Measurements from ENCODE around the gene TMEM181. TPM values are rescaled to one million over a fixed set of nuclear protein-coding genes. Genes with fewer than 3 reads are reported as not detected.

Gene TMEM181
- total RNA-seq, 2 experiments from 2014 or later: 10.0 to 10.1 TPM

GRCh38 chr6:158644231-158645063, 84.6 kb downstream of the TMEM181 start, which contains the start of gene DYNLT1:
DYNLT1 (minus strand) TSS chr6:158644743; CDS start chr6:158644708, 35 bp downstream.
- ATAC-seq (peak; percentile 59), DNase-seq (peak; percentile 91)
- intact Hi-C loops (cut with micrococcal nuclease): loop anchor here (5.0 kb wide), 1 partner anchor 43 kb away; no protein-coding TSS in a partner anchor
- POLR2A ChIA-PET: interaction anchor here (0.6 to 9.9 kb wide), 11 partner anchors 8 to 437 kb away, joined by 3 to 112 read pairs (median 3); partner anchors contain the start of gene SYTL3
- Mint-ChIP-seq H3K4me3 (peak within 1 kb of the TSS; percentile 99), H3K36me3 (ENCODE audit: low read depth) (peaks cover 38% of the 10 kb centered on the region), H3K27ac (peak within 1 kb of the TSS; percentile 97), H3K9me3 (peaks cover 2% of the 10 kb centered on the region), H3K4me1 (ENCODE audit: low read depth) (peaks cover 71% of the 10 kb centered on the region), H3K27me3 (no peaks in the 10 kb centered on the region)
- CTCF ChIA-PET: interaction anchor here (1.0 to 8.5 kb wide), 13 partner anchors 8 to 439 kb away, joined by 3 to 67 read pairs (median 5); no protein-coding TSS in a partner anchor
- TF ChIP-seq CTCF (IDR thresholded peaks at IDR 0.05): no peak

- TF ChIP-seq CTCF (IDR thresholded peaks at IDR 0.05): no peak
- H3K27me3 Mint-ChIP-seq: no peaks in the 10 kb centered on the region
- peaks cover 69% of the 10 kb centered on the region for H3K4me1 Mint-ChIP-seq (ENCODE audit: low read depth)
- peak overlapping the region; percentile 99 for H3K4me3 Mint-ChIP-seq
- peak overlapping the region; percentile 88 for H3K27ac Mint-ChIP-seq
- H3K36me3 Mint-ChIP-seq (ENCODE audit: low read depth): peaks cover 35% of the 10 kb centered on the region
- peaks cover 2% of the 10 kb centered on the region for H3K9me3 Mint-ChIP-seq
- POLR2A ChIA-PET: interaction anchor here (0.7 to 9.9 kb wide), 7 partner anchors 7 to 438 kb away, joined by 3 to 112 read pairs (median 6); partner anchors contain the start of gene SYTL3
- intact Hi-C loops (cut with micrococcal nuclease): loop anchor here (5.0 kb wide), 1 partner anchor 42 kb away; no protein-coding TSS in a partner anchor
- ATAC-seq (peak; percentile 4), DNase-seq (peak; percentile 57)
- CTCF ChIA-PET: interaction anchor here (1.3 to 8.5 kb wide), 9 partner anchors 14 to 431 kb away, joined by 5 to 67 read pairs (median 7); no protein-coding TSS in a partner anchor
Measured at GRCh38 chr6:158645064-158646022, 85.5 kb downstream of the TMEM181 start.

- peaks cover 35% of the 10 kb centered on the region for H3K36me3 Mint-ChIP-seq (ENCODE audit: low read depth)
- CTCF ChIA-PET: interaction anchor here (0.6 to 5.1 kb wide), 8 partner anchors 13 to 425 kb away, joined by 3 to 25 read pairs (median 4); no protein-coding TSS in a partner anchor
- peak overlapping the region; percentile 88 for H3K27ac Mint-ChIP-seq
- intact Hi-C loops (cut with micrococcal nuclease): loop anchor here (5.0 kb wide), 1 partner anchor 41 kb away; no protein-coding TSS in a partner anchor
- no peak for TF ChIP-seq CTCF (IDR thresholded peaks at IDR 0.05)
- DNase-seq: no peak
- H3K9me3 Mint-ChIP-seq: peaks cover 7% of the 10 kb centered on the region
- H3K4me1 Mint-ChIP-seq (ENCODE audit: low read depth): peaks cover 66% of the 10 kb centered on the region
- POLR2A ChIA-PET: interaction anchor here (0.5 to 9.9 kb wide), 6 partner anchors 6 to 681 kb away, joined by 4 to 112 read pairs (median 10); partner anchors contain the start of gene SYTL3
- peak overlapping the region; percentile 99 for H3K4me3 Mint-ChIP-seq
- no peaks in the 10 kb centered on the region for H3K27me3 Mint-ChIP-seq
- ATAC-seq: no peak
Measured at GRCh38 chr6:158646023-158646910, 86.4 kb downstream of the TMEM181 start.

GRCh38 chr6:158647501-158647900, 87.6 kb downstream of the TMEM181 start:
- CTCF ChIA-PET: interaction anchor here (1.2 to 5.1 kb wide), 5 partner anchors 12 to 223 kb away, joined by 3 to 25 read pairs (median 4); no protein-coding TSS in a partner anchor
- peak overlapping the region; percentile 97 for H3K27ac Mint-ChIP-seq
- no peak for ATAC-seq
- H3K9me3 Mint-ChIP-seq: peaks cover 7% of the 10 kb centered on the region
- no peaks in the 10 kb centered on the region for H3K27me3 Mint-ChIP-seq
- no peak for DNase-seq
- peaks cover 55% of the 10 kb centered on the region for H3K4me1 Mint-ChIP-seq (ENCODE audit: low read depth)
- POLR2A ChIA-PET: interaction anchor here (3.3 to 7.1 kb wide), 3 partner anchors 14 to 397 kb away, joined by 11 to 65 read pairs (median 12); partner anchors contain the start of gene TAGAP
- TF ChIP-seq CTCF (IDR thresholded peaks at IDR 0.05): no peak
- no peak overlapping the region for H3K4me3 Mint-ChIP-seq
- intact Hi-C loops (cut with micrococcal nuclease): loop anchor here (5.0 kb wide), 1 partner anchor 40 kb away; no protein-coding TSS in a partner anchor
- peaks cover 33% of the 10 kb centered on the region for H3K36me3 Mint-ChIP-seq (ENCODE audit: low read depth)
